GM19463 (cell line): ENCODE data around the gene ZNG1E.
"Not testable (repeated sequence)": the region's sequence is repeated elsewhere in the genome, so short reads cannot be mapped to it uniquely, and the experiment has no call there.

Source experiments
- ATAC-seq: cut with Tn5 transposase; IDR thresholded peaks from one replicate; pipeline ENCODE4 v1.9.1; 2021; ENCODE audit warnings: mild to moderate bottlenecking, moderate library complexity; ENCODE audit not compliant: unreplicated experiment

The ZNG1E gene

DNA sequence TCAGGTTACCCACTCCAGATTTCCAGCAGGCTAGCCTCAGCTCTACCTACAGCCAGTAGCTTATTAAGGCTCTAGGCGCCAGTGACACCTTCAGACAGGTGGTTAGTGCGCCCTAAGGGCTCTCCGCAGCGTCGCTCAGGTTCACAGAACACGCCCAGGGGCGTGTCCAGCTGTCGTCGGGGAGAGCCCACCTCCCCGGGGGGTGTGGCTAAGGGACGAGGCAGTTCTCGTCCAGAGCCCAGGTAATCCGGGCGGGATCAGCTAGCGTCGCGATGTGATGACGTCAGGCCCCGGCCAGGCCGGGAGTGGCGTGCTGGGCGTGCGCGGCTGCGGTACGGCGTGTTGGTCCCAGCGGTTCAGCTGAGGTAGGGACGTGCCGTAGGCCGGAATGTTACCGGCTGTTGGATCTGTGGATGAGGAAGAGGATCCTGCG, at the start of gene ZNG1E:
Gene ZNG1E, plus strand, starts transcription at position 340 of the 433 bp plus-strand sequence. Its CDS starts 49 bp downstream, at position 389.
- ATAC-seq = not testable (repeated sequence)

DNA sequence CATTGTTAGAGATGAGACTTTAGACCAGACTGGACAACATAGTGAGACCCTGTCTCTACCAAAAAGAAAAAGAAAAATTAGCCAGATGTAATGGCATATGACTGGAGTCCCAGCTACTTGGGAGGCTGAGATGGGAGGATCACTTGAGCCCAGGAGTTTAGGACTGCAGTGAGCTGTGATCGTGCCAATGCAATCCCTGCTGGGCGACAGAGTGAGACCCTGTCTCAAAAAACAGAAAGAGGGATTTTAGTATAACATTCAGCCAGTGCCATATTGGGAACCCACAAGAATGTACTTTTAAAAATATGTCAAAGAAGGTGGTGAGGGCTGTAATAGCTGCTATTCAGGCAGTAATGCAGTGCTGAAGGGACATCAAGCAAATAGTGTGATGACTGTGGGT, 2.1 kb upstream of the ZNG1E start:
- not testable (repeated sequence) for ATAC-seq

DNA sequence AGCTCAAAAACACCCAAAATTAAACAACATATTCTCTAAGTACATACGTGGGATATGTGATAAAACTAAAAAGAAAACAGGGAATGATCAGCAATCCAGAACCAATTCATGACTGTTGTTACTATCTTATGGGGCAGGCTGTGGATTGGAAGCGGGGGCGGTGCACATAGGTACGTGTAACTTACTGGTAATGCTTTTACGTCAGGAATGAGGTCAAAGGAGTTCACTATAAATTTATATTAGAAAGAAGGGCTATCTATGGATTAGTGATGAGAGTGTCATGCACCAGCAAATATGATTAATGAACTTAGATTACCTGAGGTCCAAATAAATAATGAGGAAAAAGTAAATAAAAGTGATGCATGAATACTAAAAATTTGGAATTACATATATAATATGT, 710 bp upstream of the ZNG1E start:
- ATAC-seq = not testable (repeated sequence)

DNA sequence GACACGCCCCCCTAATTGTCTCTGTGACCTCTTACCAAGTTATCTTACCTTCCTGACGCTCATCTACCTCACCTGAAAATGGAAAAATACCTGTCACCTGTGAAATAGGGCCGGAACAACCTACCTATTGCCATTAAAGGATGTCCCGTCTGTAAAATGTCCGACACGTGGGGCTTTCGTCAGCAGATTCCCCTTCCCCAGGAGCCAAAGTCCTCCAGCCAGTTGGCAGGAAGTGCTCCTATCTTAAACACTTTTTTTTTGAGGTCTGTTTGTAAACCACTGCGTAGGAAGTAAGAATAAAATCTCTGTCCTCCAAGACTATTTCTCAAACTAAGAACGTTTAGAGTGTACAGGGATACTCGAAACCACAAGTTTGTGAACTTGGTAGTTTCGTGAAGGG, 661 bp downstream of the ZNG1E start:
- ATAC-seq = not testable (repeated sequence)

DNA sequence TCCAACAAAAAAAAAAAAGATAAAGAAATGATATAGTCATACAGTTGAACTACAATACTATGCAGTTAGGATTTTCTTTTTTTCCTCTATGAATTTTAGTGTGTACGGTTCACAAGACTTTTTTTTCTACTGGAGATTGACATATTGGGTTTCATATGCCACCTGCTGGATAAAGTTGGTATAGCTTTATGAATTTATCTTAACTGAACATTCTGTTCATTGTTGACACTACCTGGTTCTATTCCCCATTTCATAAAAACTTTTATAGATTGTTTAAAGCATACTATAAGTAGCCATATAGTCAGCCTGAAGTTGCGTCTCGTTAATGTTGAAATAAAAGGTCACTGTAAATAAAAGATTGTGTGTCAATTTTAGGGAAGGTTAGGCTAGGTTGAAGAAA, 2.8 kb downstream of the ZNG1E start:
- ATAC-seq = not testable (repeated sequence)

DNA sequence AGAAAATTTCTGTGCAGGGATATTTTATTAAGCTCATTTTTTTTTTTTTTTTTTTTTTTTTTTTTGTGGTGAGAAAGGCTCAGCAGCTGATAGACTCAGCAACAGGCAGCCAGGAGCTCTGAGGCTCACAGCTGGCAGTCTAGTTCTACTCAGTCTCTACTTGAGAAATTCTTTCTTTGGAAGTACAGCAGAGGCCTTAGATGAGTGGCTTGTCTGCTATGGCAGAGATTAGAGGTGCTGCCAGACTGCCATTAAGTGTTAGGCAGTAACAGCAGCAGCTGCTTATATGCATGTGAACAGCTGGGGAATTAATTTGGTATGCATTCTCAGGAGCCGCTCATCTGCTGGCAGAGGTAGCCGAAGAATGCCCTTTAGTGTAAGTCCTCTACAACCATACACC, 27.8 kb downstream of the ZNG1E start:
- ATAC-seq = not testable (repeated sequence)

DNA sequence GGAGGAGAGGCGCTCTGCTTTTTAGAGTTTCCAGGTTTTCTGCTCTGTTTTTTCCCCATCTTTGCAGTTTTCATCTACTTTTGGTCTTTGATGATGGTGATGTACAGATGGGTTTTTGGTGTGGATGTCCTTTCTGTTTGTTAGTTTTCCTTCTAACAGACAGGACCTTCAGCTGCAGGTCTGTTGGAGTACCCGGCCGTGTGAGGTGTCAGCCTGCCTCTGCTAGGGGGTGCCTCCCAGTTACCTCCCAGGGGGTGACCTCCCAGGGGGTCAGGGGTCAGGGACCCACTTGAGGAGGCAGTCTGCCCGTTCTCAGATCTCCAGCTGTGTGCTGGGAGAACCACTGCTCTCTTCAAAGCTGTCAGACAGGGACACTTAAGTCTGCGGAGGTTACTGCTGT, 38.7 kb downstream of the ZNG1E start:
- ATAC-seq = not testable (repeated sequence)

DNA sequence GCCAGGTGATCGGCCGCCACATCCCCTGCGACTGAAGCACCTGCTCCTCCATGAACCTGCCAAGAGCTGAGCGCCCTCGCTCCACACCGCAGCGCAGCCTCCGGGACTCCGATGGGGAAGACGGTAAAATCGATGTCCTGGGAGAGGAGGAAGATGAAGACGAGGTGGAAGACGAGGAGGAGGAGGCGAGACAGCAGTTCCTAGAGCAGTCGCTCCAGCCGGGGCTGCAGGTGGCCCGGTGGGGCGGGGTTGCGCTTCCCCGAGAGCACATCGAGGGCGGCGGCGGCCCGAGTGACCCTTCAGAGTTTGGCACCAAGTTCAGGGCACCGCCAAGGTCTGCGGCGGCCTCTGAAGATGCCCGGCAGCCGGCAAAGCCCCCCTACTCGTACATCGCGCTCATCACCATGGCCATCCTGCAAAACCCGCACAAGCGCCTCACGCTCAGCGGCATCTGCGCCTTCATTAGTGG, 61.4 kb downstream of the ZNG1E start, which contains the start of gene FOXD4L4:
Gene FOXD4L4, plus strand, starts transcription at position 51 of the 469 bp plus-strand sequence. Its CDS starts 0 bp downstream, at position 51.
- not testable (repeated sequence) for ATAC-seq

DNA sequence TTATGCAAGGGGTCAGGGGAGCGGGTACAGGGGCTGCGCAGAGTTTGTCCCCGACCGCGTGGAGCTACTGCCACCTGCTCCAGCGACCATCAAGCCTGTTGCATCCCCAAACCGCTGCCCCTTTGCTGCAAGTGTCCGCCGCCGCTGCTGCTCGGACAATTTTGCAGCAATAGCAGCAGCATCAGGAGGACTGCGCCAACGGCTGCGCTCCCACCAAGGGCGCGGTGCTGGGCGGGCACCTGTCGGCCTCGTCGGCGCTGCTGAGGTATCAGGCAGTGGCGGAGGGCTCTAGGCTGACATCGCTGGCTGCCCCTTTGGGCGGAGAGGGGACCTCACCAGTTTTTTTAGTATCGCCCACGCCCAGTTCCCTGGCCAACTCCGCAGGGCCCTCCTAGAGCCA, 62.4 kb downstream of the ZNG1E start:
- ATAC-seq = not testable (repeated sequence)
